ENCODE data around the gene TDRD1.
"Not testable (repeated sequence)": the region's sequence is repeated elsewhere in the genome, so short reads cannot be mapped to it uniquely, and the experiment has no call there.

The TDRD1 gene, protein sequence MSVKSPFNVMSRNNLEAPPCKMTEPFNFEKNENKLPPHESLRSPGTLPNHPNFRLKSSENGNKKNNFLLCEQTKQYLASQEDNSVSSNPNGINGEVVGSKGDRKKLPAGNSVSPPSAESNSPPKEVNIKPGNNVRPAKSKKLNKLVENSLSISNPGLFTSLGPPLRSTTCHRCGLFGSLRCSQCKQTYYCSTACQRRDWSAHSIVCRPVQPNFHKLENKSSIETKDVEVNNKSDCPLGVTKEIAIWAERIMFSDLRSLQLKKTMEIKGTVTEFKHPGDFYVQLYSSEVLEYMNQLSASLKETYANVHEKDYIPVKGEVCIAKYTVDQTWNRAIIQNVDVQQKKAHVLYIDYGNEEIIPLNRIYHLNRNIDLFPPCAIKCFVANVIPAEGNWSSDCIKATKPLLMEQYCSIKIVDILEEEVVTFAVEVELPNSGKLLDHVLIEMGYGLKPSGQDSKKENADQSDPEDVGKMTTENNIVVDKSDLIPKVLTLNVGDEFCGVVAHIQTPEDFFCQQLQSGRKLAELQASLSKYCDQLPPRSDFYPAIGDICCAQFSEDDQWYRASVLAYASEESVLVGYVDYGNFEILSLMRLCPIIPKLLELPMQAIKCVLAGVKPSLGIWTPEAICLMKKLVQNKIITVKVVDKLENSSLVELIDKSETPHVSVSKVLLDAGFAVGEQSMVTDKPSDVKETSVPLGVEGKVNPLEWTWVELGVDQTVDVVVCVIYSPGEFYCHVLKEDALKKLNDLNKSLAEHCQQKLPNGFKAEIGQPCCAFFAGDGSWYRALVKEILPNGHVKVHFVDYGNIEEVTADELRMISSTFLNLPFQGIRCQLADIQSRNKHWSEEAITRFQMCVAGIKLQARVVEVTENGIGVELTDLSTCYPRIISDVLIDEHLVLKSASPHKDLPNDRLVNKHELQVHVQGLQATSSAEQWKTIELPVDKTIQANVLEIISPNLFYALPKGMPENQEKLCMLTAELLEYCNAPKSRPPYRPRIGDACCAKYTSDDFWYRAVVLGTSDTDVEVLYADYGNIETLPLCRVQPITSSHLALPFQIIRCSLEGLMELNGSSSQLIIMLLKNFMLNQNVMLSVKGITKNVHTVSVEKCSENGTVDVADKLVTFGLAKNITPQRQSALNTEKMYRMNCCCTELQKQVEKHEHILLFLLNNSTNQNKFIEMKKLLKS

DNA sequence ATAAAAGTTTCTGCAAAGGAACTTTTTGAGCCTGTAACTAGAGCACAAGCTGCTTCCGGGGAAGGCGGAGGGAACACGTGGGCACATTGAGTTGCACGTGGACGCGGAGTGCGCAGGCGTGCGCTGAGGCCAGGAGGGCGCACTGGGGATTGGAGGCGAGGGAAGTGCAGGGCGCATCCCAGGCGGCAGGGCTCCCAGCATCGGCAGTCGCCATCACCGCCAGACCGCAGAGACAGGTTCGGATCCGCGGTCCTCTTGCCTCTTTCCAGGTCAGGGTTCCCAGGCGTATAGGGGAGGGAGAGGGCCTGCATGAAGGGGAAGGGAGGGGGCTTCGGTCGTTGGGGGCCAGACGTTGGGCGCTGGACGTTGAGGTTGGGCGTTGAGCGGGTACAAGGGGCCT is at the start of gene TDRD1:
TSS of gene TDRD1 (plus strand) at position 206 of the 400 bp plus-strand sequence. CDS start 8,479 bp downstream, outside the sequence.
- no peak for DNase-seq (ENCODE audit: low read depth in 2 of 2)

GRCh38 chr10:114131094-114131493 is 48.1 kb upstream of the TDRD1 start:
- no peak for DNase-seq (ENCODE audit: low read depth in 2 of 2)

DNA sequence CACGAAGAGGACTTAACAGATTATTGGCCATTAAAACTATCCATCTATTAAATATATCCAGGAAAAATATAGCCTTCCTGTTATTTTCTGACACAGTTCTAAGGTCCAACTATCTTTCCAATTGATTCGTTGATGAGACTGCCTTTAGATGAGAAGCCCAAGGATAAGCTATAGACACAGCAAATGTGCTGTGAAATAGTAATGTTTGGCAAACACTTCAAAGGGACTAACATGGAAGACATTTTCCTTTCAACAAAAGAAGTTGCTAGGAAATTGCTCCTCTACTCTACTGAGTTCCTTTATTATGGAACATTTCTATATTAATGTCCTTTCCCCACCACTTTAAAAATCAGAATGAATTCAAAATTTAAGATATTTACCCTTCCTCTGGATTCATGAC is 43.7 kb upstream of the TDRD1 start:
- DNase-seq (ENCODE audit: low read depth in 2 of 2): no peak

DNA sequence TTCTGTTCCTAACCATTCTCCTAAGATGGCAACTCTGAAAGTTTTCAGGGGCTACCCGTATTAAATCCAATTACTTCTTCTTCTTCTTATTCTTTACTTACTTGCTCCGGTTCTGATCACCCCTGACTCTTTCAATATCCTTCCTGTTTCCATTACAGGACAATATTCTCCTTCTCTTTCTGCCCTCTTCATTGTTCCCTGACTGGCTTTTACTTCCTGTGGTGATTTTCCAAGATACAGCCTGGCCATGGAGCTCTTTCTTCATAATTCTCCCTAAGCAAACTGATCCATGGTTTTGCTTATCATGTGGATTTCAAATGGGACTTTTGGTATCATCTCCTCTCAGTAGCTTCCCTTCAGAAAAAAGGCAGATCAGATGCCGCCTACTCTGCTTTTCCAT is 40.6 kb upstream of the TDRD1 start:
- no peak for DNase-seq (ENCODE audit: low read depth in 2 of 2)

DNA sequence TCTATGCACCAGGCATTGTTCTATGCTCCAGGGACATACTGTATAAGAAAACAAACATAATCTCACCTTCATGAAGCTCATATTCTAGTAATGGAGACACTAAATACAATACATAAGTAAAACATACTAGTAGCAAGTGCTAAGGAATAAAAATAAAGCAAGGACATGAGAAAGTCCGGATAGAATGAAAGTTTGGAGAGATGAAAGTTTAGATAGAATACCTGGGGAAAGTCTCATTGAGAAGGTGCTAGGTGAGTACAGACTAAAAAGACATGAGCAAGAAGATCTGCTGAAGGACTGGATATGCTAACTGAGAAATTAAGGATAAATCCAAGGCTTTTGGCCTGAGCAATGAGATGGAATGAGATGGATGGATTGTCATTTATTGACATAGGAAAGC is 39.1 kb upstream of the TDRD1 start:
- DNase-seq (ENCODE audit: low read depth in 2 of 2): no peak

GRCh38 chr10:114140827-114141226 is 38.3 kb upstream of the TDRD1 start:
- DNase-seq (ENCODE audit: low read depth in 2 of 2): not testable (repeated sequence)

DNA sequence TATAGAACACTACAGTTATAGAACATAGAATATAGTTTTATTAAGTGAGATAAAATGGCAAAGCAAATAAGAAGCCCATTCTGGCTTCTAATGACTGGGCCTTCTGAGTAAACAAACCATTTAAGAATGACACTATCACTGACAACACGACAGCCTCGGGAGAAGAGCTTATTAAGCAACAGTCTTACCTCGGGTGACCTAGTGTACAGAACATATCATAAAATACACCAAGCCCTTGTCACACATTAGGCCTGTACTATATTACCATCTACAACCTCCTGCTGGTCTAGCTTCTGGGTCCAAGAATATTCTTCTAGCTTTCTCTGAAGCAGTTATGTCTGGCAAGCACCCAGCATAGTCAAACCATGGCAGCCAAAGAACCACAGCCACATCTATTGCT is 37.1 kb upstream of the TDRD1 start:
- no peak for DNase-seq (ENCODE audit: low read depth in 2 of 2)

- DNase-seq (ENCODE audit: low read depth in 2 of 2): no peak
Observed at GRCh38 chr10:114143160-114143559, 36.0 kb upstream of the TDRD1 start.

GRCh38 chr10:114149476-114149875 is 29.7 kb upstream of the TDRD1 start:
- DNase-seq (ENCODE audit: low read depth in 2 of 2): not testable (repeated sequence)

- DNase-seq (ENCODE audit: low read depth in 2 of 2): no peak
Observed at GRCh38 chr10:114151486-114151885, 27.7 kb upstream of the TDRD1 start.

DNA sequence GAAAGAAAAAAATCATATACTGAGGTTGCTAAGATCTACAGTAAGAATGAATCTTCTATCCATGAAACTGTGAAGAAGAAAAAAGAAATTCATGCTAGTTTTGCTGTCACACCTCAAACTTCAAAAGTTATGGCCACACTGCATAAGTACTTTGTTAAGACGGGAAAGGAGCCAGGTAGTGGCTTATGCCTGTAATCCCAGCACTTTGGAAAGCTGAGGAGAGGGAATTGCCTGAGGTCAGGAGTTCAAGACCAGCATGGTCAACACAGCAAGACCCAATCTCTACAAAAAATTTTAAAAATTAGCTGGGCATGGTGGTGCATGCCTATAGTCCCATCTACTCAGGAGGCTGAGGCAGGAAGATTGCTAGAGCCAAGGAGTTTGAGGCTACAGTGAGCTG is 27.3 kb upstream of the TDRD1 start:
- no peak for DNase-seq (ENCODE audit: low read depth in 2 of 2)

- no peak for DNase-seq (ENCODE audit: low read depth in 2 of 2)
Observed at GRCh38 chr10:114157912-114158311, 21.2 kb upstream of the TDRD1 start.

DNA sequence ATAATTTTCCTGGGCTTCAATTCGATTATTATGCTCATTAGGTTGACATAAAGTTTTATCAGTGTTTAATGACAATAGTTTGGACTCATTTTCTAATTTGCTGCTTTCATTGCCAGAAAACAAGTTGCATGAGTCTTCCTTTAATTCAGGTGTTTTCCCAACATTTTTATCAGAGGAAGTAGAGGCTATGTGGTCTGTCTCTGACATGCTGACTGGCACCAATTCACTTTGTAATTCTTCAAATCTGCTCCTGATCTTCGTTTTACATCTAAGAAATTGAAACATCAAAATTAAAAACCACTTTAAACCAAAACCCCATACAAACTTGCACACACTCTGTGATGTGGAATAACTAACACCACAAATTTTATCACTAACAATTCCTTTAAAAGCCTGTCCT is 16.1 kb upstream of the TDRD1 start:
- no peak for DNase-seq (ENCODE audit: low read depth in 2 of 2)

GRCh38 chr10:114166043-114166442 is 13.1 kb upstream of the TDRD1 start:
- DNase-seq (ENCODE audit: low read depth in 2 of 2): no peak

- no peak for DNase-seq (ENCODE audit: low read depth in 2 of 2)
Observed at GRCh38 chr10:114166494-114166893, 12.7 kb upstream of the TDRD1 start.

DNA sequence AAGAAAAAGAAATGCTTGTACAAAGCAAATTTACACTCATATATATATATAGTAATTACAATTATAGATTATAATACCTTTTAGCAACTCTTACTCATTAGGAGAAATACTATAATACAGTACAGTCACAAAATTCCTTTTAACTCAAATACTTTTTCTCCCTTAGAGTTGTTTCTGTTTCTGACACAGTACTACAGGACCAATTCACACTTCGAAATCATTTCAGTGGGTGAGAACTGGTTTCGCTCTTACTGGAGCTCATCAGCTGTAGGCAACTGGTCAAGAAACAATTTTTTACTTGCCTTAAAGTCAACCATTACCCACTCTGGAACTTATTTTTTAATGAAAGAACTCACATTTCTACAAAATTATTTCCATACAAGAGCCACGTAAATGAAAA is 11.2 kb upstream of the TDRD1 start:
- no peak for DNase-seq (ENCODE audit: low read depth in 2 of 2)

DNA sequence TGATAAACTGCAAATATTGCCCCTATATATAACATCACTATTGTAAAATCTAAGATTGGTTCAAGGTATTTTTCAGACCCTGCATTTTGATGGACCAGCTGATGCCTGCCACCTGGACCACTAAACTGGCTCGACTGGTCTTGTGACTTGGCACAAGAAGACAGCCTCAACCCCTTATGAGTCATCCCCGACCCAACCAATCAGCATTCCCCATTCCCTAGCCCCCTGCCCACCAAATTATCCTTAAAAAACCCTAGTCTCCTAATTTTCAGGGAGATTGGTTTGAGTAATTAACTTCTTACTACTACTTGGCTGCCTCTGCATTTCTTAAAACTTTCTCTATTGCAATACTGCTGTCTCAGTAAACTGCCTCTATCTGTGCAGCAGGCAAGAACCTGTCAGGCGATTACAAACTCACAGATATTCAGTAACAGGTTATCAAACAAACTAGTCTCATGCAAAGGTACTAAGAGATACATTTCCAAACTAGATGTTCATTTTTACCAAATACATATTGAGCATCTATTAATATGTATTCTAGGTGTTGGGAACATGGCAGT is 10.6 kb upstream of the TDRD1 start:
- no peak for DNase-seq (ENCODE audit: low read depth in 2 of 2)

GRCh38 chr10:114172216-114172615 is 6.9 kb upstream of the TDRD1 start:
- no peak for DNase-seq (ENCODE audit: low read depth in 2 of 2)

DNA sequence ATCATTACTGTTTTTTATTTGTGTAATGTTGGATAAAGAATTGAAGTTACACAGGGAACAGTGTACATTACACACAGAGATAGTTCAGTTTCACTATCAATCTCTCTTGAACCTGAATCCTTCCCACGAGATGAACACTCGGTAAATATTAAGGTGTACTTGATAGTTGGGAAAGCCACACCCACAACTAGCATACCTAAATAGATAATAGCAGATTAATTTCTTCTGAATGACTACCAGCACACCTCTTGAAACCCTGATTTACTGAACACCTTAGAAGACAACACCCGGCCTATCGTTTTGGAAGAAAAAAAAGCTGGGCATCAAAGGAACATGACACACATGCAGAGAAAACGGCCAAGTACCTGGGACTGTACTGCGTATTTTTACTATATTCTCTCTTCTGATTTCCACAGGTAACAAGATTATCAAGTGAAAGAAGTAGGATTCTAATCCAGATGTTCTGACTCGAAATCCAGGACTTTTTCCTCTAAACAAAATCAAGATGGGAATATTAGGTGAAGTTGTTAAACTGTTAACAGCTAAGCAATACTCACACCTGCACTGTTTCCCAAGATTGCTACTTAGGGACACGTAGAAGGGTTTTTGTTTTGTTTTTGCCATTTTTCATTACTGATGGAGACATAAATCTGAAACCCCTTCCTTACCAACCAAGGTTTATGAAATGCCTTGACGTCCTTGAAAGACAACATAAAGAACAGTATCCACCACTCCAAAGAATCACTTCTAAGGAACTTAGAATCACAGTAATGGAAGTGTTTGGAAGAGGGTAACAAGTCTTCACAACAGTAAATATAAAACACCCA is 6.2 kb upstream of the TDRD1 start:
- DNase-seq (ENCODE audit: low read depth in 2 of 2): no peak

DNA sequence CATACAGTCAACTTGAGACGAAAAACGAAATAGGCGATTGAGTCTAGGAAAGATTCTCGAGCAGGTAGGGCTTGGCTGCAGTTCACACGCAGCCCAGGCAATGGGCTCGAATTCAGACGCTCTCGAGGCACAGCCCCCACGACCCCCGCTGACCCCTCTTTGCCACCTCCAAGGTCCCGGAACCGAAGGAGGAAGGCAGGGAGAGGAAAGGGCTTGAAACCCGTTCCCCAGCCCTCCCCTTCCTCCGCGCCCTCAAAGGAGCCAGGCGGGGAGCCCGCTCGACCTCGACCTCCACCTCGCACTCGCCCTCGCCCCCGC is 5.6 kb upstream of the TDRD1 start:
- DNase-seq (ENCODE audit: low read depth in 2 of 2): no peak

Measured in stimulated activated CD8-positive, alpha-beta memory T cell treated with anti-CD3 and anti-CD28 coated beads, Interleukin-7, amount 100 ng/mL, for 1 hour (primary cell).